SK-N-MC (cell line): ENCODE measurements around the gene SHISA3.

Experiments
- FOXP2 ChIP-seq: optimal IDR thresholded peaks from 2 replicates; pipeline ENCODE3; 2011; ENCODE audit warnings: mild to moderate bottlenecking, moderate library complexity; ENCODE audit not compliant: insufficient read depth; ENCODE audit errors: extremely low read length, control extremely low read depth
- POLR2AphosphoS5 ChIP-seq: IDR thresholded peaks from 2 replicates; pipeline ENCODE4 v1.6.1; 2012; ENCODE audit warnings: mild to moderate bottlenecking, low read depth, low read length, borderline replicate concordance

DNA sequence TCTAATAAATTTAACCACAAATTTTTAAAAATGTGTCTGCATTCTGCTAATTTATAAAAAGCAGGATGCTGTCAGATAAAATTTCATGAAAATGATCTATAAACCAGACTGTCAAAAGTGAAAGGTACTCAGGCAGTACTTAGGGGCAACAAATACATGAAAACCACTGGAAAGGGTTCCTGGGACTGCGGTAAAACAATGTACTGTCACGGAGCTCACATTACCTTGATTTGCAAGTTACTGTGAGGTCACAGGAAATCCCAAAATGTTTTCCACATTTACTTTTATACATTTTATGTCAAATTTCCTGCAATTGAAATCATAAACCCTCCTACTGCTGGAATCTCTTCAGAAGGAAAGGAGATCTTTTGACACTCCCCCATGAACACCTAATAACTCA lies 45.3 kb downstream of the SHISA3 start:
- no peak for TF ChIP-seq POLR2AphosphoS5
- no peak for TF ChIP-seq FOXP2
